GM18868 (cell line): ENCODE data around the gene ATP6V0D1.

Source experiments
- ATAC-seq: cut with Tn5 transposase; IDR thresholded peaks from one replicate; pipeline ENCODE4 v1.9.1; 2021; ENCODE audit warnings: mild to moderate bottlenecking, moderate library complexity; ENCODE audit not compliant: unreplicated experiment

Gene ATP6V0D1

GRCh38 chr16:67463691-67464090 lies 17.3 kb downstream of the ATP6V0D1 start:
- ATAC-seq, result no peak

GRCh38 chr16:67463059-67463458 lies 17.9 kb downstream of the ATP6V0D1 start:
- ATAC-seq, result no peak

- ATAC-seq, result no peak
These were observed 18.7 kb downstream of the ATP6V0D1 start for GRCh38 chr16:67462279-67462655.

- no peak for ATAC-seq
These were observed 19.2 kb downstream of the ATP6V0D1 start for GRCh38 chr16:67461600-67462278.

- ATAC-seq, result no peak
These were observed 20.0 kb downstream of the ATP6V0D1 start for GRCh38 chr16:67460961-67461360.

- no peak for ATAC-seq
These were observed 20.8 kb downstream of the ATP6V0D1 start for GRCh38 chr16:67460168-67460567.

- ATAC-seq, result no peak
These were observed 21.2 kb downstream of the ATP6V0D1 start for GRCh38 chr16:67459861-67460150.

- ATAC-seq, result no peak
These were observed 21.7 kb downstream of the ATP6V0D1 start for GRCh38 chr16:67459066-67459860.

GRCh38 chr16:67458121-67458641 lies 22.8 kb downstream of the ATP6V0D1 start:
- ATAC-seq, result no peak

- no peak for ATAC-seq
These were observed 23.3 kb downstream of the ATP6V0D1 start for GRCh38 chr16:67457611-67458010.

- ATAC-seq, result no peak
These were observed 24.4 kb downstream of the ATP6V0D1 start for GRCh38 chr16:67456391-67457081.

- no peak for ATAC-seq
These were observed 26.1 kb downstream of the ATP6V0D1 start for GRCh38 chr16:67454852-67455251.

- no peak for ATAC-seq
These were observed 26.9 kb downstream of the ATP6V0D1 start for GRCh38 chr16:67454104-67454503.

GRCh38 chr16:67451704-67452435 lies 29.1 kb downstream of the ATP6V0D1 start:
- ATAC-seq, result no peak

- ATAC-seq, result no peak
These were observed 29.8 kb downstream of the ATP6V0D1 start for GRCh38 chr16:67451061-67451703.

GRCh38 chr16:67449739-67450138 lies 31.2 kb downstream of the ATP6V0D1 start:
- no peak for ATAC-seq

- no peak for ATAC-seq
These were observed 31.6 kb downstream of the ATP6V0D1 start for GRCh38 chr16:67449336-67449735.

- ATAC-seq, result no peak
These were observed 32.4 kb downstream of the ATP6V0D1 start for GRCh38 chr16:67448580-67448979.

- no peak for ATAC-seq
These were observed 33.4 kb downstream of the ATP6V0D1 start for GRCh38 chr16:67447508-67448076.

- no peak for ATAC-seq
These were observed 33.9 kb downstream of the ATP6V0D1 start for GRCh38 chr16:67446968-67447507.
